Neural cell (in vitro differentiated cells): ENCODE measurements around the gene TENT4B. TPM values are rescaled to one million over a fixed set of nuclear protein-coding genes. Genes with fewer than 3 reads are reported as not detected.

Experiments
- H2AFZ ChIP-seq: fragments of 200-600, 300-800 bp; sonication (generic), shearing (Covaris generic); 2 replicates; pipeline ENCODE4 v1.6.0; 2014; ENCODE audit warnings: low read depth, mild to moderate bottlenecking, antibody characterized with exemption, low read length, moderate library complexity
- H3F3A ChIP-seq: fragments of 200-600 bp; shearing (Covaris generic); 2 replicates; pipeline ENCODE4 v1.6.1; 2016; ENCODE audit warnings: mild to moderate bottlenecking, moderate library complexity, mixed read lengths, antibody characterized with exemption, low read length; ENCODE audit not compliant: insufficient read depth, poor library complexity, severe bottlenecking
- H3K27ac ChIP-seq: fragments of 200-600, 300-800 bp; sonication (generic), shearing (Covaris generic); 2 replicates; pipeline ENCODE4 v1.5.1; 2014; ENCODE audit warnings: mild to moderate bottlenecking, low read length, moderate library complexity
- H3K27me3 ChIP-seq: fragments of 300-800, 200-600 bp; sonication (generic), shearing (Covaris generic); 2 replicates; pipeline ENCODE4 v1.6.0; 2014; ENCODE audit warnings: mild to moderate bottlenecking, low read depth, low read length, moderate library complexity; ENCODE audit not compliant: insufficient read depth
- H3K36me3 ChIP-seq: fragments of 300-800, 200-600 bp; sonication (generic), shearing (Covaris generic); 2 replicates; pipeline ENCODE4 v1.5.1; 2014; ENCODE audit warnings: mild to moderate bottlenecking, antibody characterized with exemption, low read length, moderate library complexity; ENCODE audit not compliant: insufficient read depth
- H3K4me2 ChIP-seq: fragments of 300-800, 200-600 bp; sonication (generic), shearing (Covaris generic); 2 replicates; pipeline ENCODE4 v1.6.0; 2014; ENCODE audit warnings: mild to moderate bottlenecking, low read length
- H3K4me3 ChIP-seq: fragments of 300-800, 200-600 bp; sonication (generic), shearing (Covaris generic); 2 replicates; pipeline ENCODE4 v1.5.1; 2014; ENCODE audit warnings: mild to moderate bottlenecking, low read length, moderate library complexity
- H3K79me2 ChIP-seq: fragments of 200-600 bp; shearing (Covaris generic); replicated peaks from 2 replicates; pipeline ENCODE4 v1.6.0; 2014; ENCODE audit warnings: mild to moderate bottlenecking, low read length, moderate library complexity; ENCODE audit not compliant: insufficient read depth
- H3K9ac ChIP-seq: fragments of 300-800, 200-600 bp; sonication (generic), shearing (Covaris generic); 2 replicates; pipeline ENCODE4 v1.6.1; 2016; ENCODE audit warnings: mild to moderate bottlenecking, low read length, mixed read lengths
- H3K9me2 ChIP-seq: fragments of 200-600 bp; shearing (Covaris generic); 2 replicates; pipeline ENCODE4 v1.6.1; 2016; ENCODE audit warnings: mild to moderate bottlenecking, low read length, mixed read lengths; ENCODE audit not compliant: insufficient read depth
- H3K9me3 ChIP-seq: fragments of 200-600, 300-800 bp; sonication (generic), shearing (Covaris generic); 2 replicates; pipeline ENCODE4 v1.6.1; 2016; ENCODE audit warnings: mild to moderate bottlenecking, mixed run types, low read length, moderate library complexity, mixed read lengths
- H4K20me1 ChIP-seq: fragments of 200-600 bp; shearing (Covaris generic); 2 replicates; pipeline ENCODE4 v1.6.1; 2016; ENCODE audit warnings: mild to moderate bottlenecking, mixed run types; ENCODE audit not compliant: insufficient read depth
- CTCF ChIP-seq: fragments of 450-650 bp; IDR thresholded peaks from 2 replicates; pipeline ENCODE4 v1.5.1; 2014; ENCODE audit warnings: antibody characterized with exemption, mild to moderate bottlenecking, moderate library complexity; ENCODE audit not compliant: poor library complexity, severe bottlenecking
- EP300 ChIP-seq: fragments of 450-650 bp; conservative IDR thresholded peaks from 2 replicates; pipeline ENCODE4 v1.6.1; 2014; ENCODE audit warnings: antibody characterized with exemption, mild to moderate bottlenecking, moderate library complexity; ENCODE audit not compliant: poor library complexity, severe bottlenecking
- EZH2 ChIP-seq: fragments of 200-600, 300-800 bp; shearing (Covaris generic), sonication (generic); IDR thresholded peaks from 2 replicates; pipeline ENCODE4 v1.6.1; 2014; ENCODE audit warnings: antibody characterized with exemption, low read length, borderline replicate concordance, mild to moderate bottlenecking; ENCODE audit not compliant: insufficient read depth, poor library complexity, severe bottlenecking
- MXI1 ChIP-seq: fragments of 450-650 bp; conservative IDR thresholded peaks from 2 replicates; pipeline ENCODE4 v1.6.1; 2014; ENCODE audit warnings: antibody characterized with exemption, mild to moderate bottlenecking; ENCODE audit not compliant: poor library complexity, severe bottlenecking
- POLR2AphosphoS5 ChIP-seq: IDR thresholded peaks from 2 replicates; pipeline ENCODE4 v1.6.1; 2012
- RAD21 ChIP-seq: fragments of 450-650 bp; conservative IDR thresholded peaks from 2 replicates; pipeline ENCODE4 v1.6.1; 2014; ENCODE audit warnings: antibody characterized with exemption, mild to moderate bottlenecking, moderate library complexity
- REST ChIP-seq: IDR thresholded peaks from 2 replicates; pipeline ENCODE4 v1.6.1; 2012; ENCODE audit warnings: borderline replicate concordance
- SMC3 ChIP-seq: fragments of 450-650 bp; conservative IDR thresholded peaks from 2 replicates; pipeline ENCODE4 v1.6.1; 2014; ENCODE audit warnings: antibody characterized with exemption, mild to moderate bottlenecking, moderate library complexity; ENCODE audit not compliant: poor library complexity
- TAF1 ChIP-seq: IDR thresholded peaks from 2 replicates; pipeline ENCODE4 v1.6.1; 2012; ENCODE audit warnings: low read depth
- polyA plus RNA-seq: library from polyadenylated mRNA; depleted of rRNA; stranded (reverse); fragments of >200 nt; gene quantifications from 2 replicates; pipeline ENCODE4 v1.2.3, GENCODE V29; 2014

The TENT4B gene
- polyA plus RNA-seq, 1 donor from 2014 or later = 16.9 TPM

- Histone ChIP-seq H3K4me3 (no peak overlapping the region), H3K36me3 (peaks cover 5% of the 10 kb centered on the region), H4K20me1 (no peaks in the 10 kb centered on the region), H3F3A (no peaks in the 10 kb centered on the region), H3K27me3 (no peaks in the 10 kb centered on the region), H3K9ac (no peak overlapping the region), H2AFZ (no peak overlapping the region), H3K79me2 (no peaks in the 10 kb centered on the region), H3K9me3 (no peaks in the 10 kb centered on the region), H3K9me2 (no peaks in the 10 kb centered on the region), H3K27ac (no peak overlapping the region), H3K4me2 (no peak overlapping the region)
- TF ChIP-seq EZH2 = no peak
- no peak for TF ChIP-seq MXI1
- no peak for TF ChIP-seq CTCF
- no peak for TF ChIP-seq EP300
- no peak for TF ChIP-seq RAD21
- no peak for TF ChIP-seq POLR2AphosphoS5
- TF ChIP-seq SMC3 = no peak
- no peak for TF ChIP-seq TAF1
- no peak for TF ChIP-seq REST
These were observed 76.1 kb downstream of the TENT4B start for GRCh38 chr16:50229149-50229726.

GRCh38 chr16:50234771-50235556 is 81.9 kb downstream of the TENT4B start:
- H3K27ac ChIP-seq = no peak overlapping the region
- H3F3A ChIP-seq = no peaks in the 10 kb centered on the region
- no peak overlapping the region for H3K4me3 ChIP-seq
- no peak overlapping the region for H3K9ac ChIP-seq
- H3K9me2 ChIP-seq = no peaks in the 10 kb centered on the region
- H4K20me1 ChIP-seq = no peaks in the 10 kb centered on the region
- H3K79me2 ChIP-seq = no peaks in the 10 kb centered on the region
- no peaks in the 10 kb centered on the region for H3K36me3 ChIP-seq
- no peak for TF ChIP-seq MXI1
- TF ChIP-seq TAF1 = no peak
- TF ChIP-seq REST = no peak
- TF ChIP-seq POLR2AphosphoS5 = no peak
- TF ChIP-seq EP300 = no peak
- no peak for TF ChIP-seq RAD21
- no peak for TF ChIP-seq EZH2
- TF ChIP-seq SMC3 = no peak
- TF ChIP-seq CTCF = no peak
- H3K4me2 ChIP-seq = no peak overlapping the region
- no peaks in the 10 kb centered on the region for H3K9me3 ChIP-seq
- no peaks in the 10 kb centered on the region for H3K27me3 ChIP-seq
- no peak overlapping the region for H2AFZ ChIP-seq
